Ammon's horn (tissue), 1 donor: ENCODE data around the gene MRPL48.
"Not testable (repeated sequence)": the region's sequence is repeated elsewhere in the genome, so short reads cannot be mapped to it uniquely, and the experiment has no call there.

Experiments used
- DNase-seq: peaks from one replicate; pipeline ENCODE4 v3.0.0-alpha.2; 2016; ENCODE audit warnings: low spot score

MRPL48 gene

GRCh38 chr11:73779084-73779902 lies 8.4 kb upstream of the MRPL48 start:
- DNase-seq: peak; percentile 99

GRCh38 chr11:73781303-73781702 lies 6.4 kb upstream of the MRPL48 start:
- no peak for DNase-seq

- DNase-seq: no peak
Measured at GRCh38 chr11:73783483-73784020, 4.1 kb upstream of the MRPL48 start.

- DNase-seq: no peak
Measured at GRCh38 chr11:73784080-73784634, 3.5 kb upstream of the MRPL48 start.

- no peak for DNase-seq
Measured at GRCh38 chr11:73784734-73785133, 2.9 kb upstream of the MRPL48 start.

GRCh38 chr11:73785467-73785866 lies 2.2 kb upstream of the MRPL48 start:
- not testable (repeated sequence) for DNase-seq

- DNase-seq: no peak
Measured at GRCh38 chr11:73787051-73787642, 527 bp upstream of the MRPL48 start.

GRCh38 chr11:73789279-73789670 lies 1.6 kb downstream of the MRPL48 start:
- no peak for DNase-seq

GRCh38 chr11:73792584-73792983 lies 4.9 kb downstream of the MRPL48 start:
- DNase-seq: no peak

- DNase-seq: peak; percentile 90
Measured at GRCh38 chr11:73795925-73796632, 8.4 kb downstream of the MRPL48 start.

GRCh38 chr11:73797457-73797856 lies 9.8 kb downstream of the MRPL48 start:
- DNase-seq: peak; percentile 68

GRCh38 chr11:73800276-73800806 lies 12.7 kb downstream of the MRPL48 start:
- peak; percentile 27 for DNase-seq

- DNase-seq: no peak
Measured at GRCh38 chr11:73801136-73801535, 13.5 kb downstream of the MRPL48 start.

GRCh38 chr11:73804712-73805111 lies 17.0 kb downstream of the MRPL48 start:
- no peak for DNase-seq

- no peak for DNase-seq
Measured at GRCh38 chr11:73808052-73808451, 20.4 kb downstream of the MRPL48 start.

- no peak for DNase-seq
Measured at GRCh38 chr11:73810637-73811036, 23.0 kb downstream of the MRPL48 start.

- DNase-seq: no peak
Measured at GRCh38 chr11:73812234-73812633, 24.6 kb downstream of the MRPL48 start.

GRCh38 chr11:73814812-73815211 lies 27.1 kb downstream of the MRPL48 start:
- no peak for DNase-seq

- DNase-seq: no peak
Measured at GRCh38 chr11:73818846-73819245, 31.2 kb downstream of the MRPL48 start.

GRCh38 chr11:73830261-73830660 lies 42.6 kb downstream of the MRPL48 start:
- no peak for DNase-seq

- DNase-seq: no peak
Measured at GRCh38 chr11:73833067-73833466, 45.4 kb downstream of the MRPL48 start.
